ENCODE measurements around the gene HEATR1.
"Not testable (repeated sequence)": the region's sequence is repeated elsewhere in the genome, so short reads cannot be mapped to it uniquely, and the experiment has no call there.

Gene HEATR1, protein sequence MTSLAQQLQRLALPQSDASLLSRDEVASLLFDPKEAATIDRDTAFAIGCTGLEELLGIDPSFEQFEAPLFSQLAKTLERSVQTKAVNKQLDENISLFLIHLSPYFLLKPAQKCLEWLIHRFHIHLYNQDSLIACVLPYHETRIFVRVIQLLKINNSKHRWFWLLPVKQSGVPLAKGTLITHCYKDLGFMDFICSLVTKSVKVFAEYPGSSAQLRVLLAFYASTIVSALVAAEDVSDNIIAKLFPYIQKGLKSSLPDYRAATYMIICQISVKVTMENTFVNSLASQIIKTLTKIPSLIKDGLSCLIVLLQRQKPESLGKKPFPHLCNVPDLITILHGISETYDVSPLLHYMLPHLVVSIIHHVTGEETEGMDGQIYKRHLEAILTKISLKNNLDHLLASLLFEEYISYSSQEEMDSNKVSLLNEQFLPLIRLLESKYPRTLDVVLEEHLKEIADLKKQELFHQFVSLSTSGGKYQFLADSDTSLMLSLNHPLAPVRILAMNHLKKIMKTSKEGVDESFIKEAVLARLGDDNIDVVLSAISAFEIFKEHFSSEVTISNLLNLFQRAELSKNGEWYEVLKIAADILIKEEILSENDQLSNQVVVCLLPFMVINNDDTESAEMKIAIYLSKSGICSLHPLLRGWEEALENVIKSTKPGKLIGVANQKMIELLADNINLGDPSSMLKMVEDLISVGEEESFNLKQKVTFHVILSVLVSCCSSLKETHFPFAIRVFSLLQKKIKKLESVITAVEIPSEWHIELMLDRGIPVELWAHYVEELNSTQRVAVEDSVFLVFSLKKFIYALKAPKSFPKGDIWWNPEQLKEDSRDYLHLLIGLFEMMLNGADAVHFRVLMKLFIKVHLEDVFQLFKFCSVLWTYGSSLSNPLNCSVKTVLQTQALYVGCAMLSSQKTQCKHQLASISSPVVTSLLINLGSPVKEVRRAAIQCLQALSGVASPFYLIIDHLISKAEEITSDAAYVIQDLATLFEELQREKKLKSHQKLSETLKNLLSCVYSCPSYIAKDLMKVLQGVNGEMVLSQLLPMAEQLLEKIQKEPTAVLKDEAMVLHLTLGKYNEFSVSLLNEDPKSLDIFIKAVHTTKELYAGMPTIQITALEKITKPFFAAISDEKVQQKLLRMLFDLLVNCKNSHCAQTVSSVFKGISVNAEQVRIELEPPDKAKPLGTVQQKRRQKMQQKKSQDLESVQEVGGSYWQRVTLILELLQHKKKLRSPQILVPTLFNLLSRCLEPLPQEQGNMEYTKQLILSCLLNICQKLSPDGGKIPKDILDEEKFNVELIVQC (N-terminal part only)

DNA sequence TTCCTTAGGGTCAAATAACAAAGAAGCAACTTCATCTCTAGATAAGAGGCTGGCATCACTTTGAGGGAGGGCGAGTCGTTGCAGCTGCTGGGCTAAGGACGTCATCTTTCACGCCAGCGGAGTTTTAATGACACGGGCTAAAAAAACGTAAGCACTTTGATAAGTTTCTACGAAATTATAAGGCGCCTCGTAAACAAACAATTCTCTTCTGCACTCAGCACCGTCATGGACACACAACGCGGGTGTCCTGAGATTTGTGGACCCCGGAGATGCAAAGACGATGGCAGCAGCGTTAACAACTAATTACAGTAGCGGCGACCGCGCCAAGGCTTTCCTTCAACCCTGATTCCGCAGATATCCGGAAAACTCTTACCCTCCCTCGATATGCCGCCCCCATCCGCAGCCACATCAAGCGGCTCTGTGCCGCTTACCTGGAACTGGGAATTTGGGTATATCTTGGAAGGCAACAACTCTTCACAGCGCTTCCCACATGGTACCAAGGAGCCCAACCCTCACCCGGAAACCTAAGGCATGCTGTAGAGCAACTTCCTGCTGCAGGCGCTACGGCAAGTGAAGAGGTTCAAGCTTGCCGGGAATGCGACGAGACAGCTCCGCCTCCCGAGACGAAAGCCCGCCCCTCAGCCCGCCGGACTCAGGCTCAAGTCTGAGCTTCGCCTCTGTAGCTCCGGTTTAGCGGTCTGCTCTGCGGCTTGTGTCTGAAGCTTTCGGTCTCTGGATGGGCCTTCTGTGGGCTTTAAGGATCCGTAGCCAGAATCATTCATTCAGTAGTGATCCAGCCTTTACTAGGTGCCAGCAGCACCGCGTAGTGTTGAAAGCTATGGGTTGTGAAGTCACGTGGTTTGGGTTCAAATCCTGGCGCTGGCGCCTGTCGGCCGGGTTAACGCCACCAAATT is at the start of gene HEATR1:
Gene HEATR1, minus strand, starts transcription at position 526 of the 914 bp plus-strand sequence. Its CDS starts 421 bp downstream, at position 105.
- DNase-seq: peak; percentile 96

DNA sequence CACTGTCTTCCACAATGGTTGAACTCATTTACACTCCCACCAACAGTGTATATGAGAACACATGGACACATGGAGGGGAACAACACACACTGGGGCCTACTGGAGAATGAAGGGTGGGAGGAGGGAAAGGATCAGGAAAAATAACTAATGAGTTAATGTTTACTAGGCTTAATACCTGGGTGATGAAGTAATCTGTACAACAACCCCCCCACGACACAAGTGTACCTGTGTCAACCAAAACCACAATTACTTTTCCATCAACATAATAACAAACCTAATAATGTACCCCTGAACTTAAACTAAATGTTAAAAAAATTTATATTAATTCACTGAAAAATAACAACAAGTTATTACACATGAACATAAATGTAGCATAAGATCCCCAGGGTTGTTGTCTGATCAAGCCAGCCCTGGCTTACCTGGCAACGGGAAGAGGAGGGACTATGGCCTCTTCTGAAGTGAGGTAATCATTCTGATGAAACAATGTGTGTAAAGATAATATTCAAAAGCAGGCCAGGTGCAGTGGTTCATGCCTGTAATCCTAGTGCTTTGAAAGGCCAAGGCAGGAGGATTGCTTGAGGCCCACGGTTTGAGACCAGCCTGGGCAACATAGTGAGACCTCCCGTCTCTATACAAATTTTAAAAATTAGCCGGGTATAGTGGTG is 40.8 kb upstream of the HEATR1 start:
- DNase-seq: no peak

DNA sequence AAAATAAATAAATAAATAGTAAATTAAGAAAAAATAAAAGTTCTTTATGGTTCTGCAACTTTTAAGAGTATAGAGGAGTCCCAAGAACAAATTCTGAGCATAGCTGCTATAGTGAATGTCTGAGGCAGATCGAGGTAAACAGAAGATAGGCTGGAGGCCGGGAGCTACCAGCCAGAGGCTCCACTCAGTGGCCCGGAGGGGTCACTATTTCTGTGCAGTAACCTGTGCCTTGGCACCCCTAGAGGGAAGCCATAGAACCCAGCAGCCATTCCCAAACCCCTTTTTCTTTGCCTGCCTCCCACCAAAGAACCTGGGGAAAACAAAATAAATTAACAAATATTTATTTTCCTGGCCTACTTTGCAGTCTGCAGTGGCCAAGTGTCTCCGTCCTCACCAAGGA is 38.4 kb upstream of the HEATR1 start:
- DNase-seq: no peak

DNA sequence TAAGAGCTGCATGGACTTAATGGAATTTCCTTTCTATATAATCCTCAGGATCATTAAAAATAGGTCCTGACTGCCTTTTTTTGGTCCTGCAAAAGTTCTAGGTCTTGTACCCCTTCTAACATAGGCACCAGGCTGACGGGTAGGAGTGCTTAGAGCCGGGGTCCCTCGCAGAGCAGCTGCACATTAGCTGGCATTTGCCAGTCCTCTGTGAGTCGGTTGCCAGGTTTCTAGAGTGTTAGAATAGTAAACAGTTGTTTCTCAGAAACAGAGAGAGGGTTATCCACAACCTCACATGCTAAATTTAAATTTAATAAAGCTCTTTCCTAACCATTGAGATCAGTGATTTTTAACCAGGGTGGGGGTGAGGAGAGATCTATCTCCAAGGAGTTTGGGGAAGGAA is 35.4 kb upstream of the HEATR1 start:
- DNase-seq: no peak

DNA sequence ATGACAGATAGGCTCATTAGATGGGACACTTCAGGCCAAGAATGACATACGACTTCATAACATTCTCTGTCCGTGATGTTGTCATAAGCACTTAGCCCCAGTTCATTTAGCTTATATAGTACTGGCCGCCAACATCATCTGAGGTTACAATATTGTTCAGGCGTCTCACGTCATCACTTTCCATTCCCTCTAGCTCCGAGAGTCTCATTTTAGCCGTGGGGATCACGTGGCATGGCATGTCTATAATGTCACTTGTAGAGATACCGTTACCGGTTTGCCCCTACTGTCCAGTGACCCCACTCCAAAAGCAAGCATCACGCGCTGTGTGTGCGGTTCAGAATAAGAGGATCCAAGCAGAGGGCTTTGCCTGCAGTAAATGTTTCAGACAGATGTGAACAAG is 34.6 kb upstream of the HEATR1 start:
- DNase-seq: no peak

DNA sequence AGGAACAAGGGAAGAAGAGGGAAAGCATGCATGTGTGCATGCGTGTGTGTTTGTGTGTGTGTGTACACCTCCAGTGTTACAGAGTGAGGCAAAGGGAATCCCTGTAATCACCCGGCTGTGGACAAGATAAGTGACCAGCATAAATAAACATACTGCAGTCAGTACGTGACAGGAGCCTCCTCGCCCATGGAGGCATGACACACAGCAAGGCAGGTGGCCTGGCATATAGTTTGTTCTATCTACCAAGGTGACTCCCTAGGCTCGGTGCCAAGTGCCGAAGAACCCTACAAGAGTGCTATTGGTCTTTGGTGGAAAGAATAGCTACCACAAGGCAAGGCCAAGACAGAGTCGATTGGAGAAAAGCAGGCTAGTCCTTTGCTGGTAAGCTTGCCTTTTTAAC is 31.7 kb upstream of the HEATR1 start:
- no peak for DNase-seq

DNA sequence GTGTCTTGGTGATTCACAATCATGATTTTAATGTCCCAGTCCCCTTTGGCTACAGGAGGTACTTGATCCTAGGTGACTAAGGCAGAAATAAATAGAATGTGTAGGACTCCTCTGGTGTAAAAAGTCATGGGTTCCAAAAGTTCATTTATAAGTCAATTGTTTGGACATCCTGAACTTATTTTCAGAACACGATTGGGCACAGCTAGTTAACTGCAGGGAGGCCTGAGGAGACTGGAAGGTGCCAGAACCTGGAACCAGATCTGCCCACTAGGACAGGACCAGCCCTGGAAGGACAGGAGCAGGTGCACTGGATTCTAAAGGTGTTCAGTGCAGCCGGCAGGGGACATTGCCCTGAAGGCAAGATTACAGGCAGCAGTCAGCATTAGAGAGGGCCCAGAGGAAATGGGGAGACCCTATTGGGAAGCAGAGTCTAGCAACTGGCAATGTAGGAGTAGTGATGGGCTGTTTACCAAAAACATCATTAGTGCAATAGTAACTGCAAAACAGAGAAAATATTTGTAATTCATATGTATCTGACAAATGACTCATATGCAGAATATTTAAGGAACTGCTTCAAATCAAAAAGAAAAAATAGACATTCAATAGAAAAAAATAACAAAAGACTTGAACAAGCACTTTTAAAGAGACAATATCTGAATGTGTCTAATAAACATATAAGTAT is 23.6 kb upstream of the HEATR1 start:
- DNase-seq: no peak

DNA sequence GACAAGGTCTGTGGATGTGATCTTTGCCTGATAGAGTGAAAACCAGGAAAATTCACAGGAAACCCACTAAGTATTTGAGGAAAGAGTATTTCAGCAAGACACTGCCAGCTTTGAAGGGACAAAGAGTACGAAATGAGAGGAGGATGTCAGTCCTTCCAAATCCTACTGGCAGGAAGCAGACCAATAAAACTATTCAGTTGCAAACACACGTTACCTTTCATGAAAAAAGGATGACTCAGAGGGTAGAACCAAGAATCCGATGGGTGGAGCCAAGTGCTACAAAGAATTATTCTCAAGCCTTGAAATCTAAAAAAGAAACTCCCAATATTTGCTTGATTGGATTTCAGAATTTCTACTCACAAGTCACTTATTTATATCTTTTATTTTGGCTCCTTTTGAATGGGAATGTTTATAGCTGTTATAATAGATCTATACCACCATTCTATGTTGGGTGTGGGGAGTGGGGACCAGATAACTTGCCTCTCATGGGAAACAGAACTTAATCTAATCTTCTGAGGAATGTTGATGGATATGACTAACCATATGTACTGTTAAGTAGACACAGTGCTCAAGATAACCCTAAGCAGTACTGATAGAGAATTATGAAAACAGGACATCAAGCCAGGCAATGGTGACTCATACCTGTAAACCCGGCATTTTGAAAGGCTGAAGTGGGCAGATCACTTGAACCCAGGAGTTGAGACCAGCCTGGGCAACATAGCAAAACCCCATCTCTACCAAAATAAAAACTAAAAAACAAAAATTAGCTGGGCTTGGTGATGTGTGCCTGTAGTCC is 19.3 kb upstream of the HEATR1 start:
- DNase-seq: no peak

DNA sequence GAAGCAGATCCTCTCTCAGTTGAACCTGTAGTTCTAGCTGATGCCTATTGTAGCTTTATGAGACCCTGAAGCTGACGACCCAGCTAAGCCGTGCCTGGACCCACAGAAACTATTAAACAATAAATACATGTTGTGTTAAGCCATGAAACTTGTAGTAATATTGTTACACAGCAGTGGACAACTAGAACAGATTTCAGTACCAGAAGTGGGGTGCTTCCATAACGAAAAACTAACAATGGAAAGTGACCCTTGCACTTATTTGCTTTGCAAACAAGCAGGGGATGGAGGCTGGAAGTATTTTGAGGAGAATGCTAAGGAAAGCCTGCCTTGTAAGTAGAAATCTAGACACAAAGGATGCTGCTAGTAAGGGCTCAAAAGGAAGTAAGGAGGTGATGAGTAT is 18.1 kb upstream of the HEATR1 start:
- no peak for DNase-seq

DNA sequence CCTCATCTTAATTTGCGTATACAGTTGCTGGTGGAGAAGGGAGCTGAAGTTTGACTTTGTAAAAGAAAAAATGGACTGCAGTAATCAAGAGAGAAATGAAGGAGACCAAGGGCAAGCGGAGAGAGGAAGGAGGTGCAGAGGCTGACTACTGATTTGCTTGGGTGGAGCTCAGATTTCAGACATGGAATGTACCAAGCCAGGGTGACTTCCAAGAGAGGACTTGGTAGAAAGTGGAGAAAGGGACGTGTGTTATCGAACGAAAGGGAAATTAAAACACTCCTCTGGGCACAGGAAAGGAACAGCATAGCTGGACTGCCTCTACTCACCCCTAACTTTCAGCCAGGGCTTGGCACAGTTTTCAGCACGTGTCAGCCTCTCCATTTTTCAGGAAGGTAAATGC is 15.1 kb upstream of the HEATR1 start:
- no peak for DNase-seq

DNA sequence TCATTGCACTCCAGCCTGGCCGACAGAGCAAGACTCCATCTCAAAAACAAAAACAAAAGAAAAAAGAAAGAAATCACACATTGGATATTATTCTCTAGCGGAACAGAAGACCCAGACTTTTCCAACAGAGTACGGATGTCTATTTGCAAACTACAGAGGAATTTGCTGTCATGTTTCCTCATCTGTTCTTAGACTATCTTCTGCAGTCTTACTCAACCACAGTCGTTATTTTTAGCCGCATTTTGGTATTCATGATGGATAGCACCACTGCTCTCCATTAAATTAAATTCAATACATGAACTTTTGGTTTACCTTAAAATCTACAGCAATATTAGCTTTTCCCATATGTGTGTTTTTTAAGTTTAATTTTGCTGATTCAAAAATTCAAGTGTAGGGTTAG is 14.2 kb upstream of the HEATR1 start:
- no peak for DNase-seq

DNA sequence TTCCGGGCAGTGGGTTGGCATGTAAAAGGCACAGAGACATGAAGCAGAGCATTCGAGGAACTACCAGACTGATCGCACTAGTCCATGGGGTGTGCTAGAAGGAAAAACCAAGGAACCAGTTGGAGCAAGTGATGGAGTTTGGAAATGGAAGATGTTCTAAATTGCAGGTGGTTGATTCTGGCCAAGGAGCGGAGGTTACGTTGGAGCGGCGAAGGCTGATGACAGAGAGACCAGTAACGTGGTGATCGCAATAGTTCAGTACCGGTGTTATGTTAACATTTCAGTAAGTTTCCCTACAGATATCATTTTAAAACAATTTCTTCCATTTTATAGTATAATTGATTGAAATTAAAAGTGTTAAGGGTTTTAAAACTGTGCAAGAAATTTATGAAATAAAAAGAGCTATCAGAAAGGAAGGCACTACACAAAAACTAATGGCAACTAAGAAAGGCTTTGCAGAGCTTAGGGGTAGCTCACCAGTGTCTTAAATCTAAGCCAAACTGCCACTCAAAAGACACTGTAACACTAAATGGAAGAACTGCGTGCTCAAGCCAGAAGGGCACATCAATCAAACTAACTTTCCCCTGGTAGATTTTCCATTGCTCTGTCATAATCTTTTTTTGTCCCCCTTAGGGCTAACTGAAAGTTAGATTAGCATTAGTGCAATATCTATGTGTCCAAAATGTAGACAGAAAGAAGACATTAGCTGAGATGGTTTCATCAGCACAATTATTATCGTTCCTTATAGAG is 11.3 kb upstream of the HEATR1 start:
- DNase-seq: no peak

DNA sequence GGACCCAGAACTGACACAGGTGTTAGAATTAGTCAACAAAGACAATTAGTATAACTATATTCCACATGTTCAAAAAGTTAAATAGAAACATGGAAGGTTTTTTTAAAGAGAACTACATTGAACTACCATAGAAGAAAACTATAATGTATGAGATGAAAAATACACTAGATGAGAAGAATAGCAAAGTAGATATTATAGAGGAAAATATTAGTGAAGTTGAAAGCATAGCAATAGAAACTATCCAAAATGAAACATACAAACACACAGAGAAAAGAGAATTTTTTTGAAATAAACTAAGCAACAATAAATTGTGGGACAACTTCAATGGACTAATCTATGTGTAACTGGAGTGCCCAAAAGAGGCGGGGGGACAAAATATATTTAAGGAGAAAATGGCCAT is 8.0 kb upstream of the HEATR1 start:
- DNase-seq: no peak

DNA sequence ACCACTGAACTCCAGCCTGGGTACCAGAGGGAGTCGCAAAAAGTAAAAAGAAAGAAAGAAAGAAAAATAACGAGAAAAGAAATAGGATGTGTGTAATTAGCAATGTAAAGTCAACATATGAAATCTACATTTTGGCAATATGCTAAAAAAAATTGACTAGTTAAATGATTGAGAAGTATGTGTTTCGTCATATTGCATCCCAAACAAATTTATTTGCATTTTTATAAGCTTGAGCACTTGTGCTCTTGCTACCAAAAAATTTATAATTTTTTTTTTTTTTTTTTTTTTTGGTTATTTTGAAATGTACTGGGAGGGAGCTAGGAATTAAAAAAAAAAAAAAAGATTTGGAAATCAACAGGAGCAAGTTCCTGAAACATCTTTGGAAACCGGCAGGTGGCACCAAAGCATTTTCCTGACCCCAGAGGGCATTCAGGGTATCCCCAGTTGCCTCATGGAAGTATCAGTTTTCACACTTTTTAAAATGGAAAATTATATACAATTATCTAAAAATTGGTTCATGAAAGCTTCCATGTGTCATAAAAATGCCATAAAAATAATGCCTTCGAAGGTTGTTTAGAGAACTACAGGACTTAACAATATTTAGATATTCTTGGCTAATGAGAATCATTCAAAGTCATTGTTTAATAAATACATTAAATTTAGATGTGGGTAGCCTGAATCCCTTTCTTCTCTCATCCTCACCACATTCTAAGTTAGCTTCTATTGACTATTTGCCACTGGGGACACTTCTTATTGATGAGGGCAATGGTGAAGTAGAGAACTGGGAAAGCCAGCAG is 4.8 kb upstream of the HEATR1 start:
- DNase-seq: peak; percentile 66

DNA sequence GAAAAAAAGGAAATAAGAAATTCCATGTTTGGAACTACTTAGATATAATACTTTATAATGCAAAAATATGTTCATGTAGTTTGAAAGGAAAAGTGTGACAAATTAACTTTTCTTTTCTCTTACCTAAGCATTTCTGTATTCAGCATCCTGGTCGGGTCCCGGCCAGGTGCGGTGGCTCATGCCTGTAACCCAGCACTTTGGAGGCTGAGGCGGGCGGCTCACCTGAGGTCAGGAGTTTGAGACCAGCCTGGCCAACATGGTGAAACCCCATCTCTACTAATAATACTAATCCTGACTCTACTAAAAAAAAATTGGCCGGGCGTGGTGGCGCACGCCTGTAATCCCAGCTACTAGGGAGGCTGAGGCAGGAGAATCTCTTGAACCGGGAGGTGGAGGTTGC is 3.3 kb upstream of the HEATR1 start:
- DNase-seq: not testable (repeated sequence)

DNA sequence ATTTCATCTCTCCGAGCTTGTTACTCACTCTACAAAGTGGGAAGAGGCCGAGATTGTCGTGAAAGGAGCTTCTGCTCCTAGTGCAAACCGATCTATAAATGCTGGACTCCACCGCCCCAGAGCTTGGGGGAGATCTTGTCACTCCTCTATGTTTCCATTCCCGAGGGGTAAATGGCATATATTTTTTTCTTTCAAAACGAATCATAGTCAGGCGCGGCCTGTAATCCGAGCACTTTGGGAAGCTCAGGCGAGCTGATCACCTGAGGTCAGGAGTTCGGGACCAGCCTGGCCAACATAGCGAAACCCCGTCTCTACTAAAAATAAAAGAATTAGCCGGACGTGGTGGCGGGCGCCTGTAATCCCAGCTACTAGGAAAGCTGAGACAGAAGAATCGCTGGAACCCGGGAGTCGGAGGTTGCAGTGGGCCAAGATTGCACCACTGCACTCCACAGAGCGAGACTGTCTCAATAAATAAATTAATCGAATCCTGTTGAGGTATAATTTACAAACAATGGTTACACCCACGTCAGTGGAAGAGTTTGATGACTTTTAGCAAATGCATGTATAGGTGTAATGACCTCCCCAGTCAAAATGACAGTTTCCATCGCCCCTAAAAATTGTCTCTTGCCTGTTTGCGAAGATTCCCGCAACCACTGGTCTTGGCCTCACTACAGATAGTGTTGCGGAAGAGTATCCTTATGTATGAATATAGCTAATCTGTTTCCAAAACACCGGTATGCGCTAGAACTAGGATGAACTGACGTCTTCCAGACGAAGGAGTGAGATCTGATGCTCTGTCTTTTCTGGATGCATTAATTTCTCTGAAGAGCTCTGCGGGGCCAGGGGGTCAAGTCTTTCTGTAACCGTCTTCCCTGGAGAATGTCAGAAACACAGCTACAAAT is 840 bp upstream of the HEATR1 start:
- no peak for DNase-seq

DNA sequence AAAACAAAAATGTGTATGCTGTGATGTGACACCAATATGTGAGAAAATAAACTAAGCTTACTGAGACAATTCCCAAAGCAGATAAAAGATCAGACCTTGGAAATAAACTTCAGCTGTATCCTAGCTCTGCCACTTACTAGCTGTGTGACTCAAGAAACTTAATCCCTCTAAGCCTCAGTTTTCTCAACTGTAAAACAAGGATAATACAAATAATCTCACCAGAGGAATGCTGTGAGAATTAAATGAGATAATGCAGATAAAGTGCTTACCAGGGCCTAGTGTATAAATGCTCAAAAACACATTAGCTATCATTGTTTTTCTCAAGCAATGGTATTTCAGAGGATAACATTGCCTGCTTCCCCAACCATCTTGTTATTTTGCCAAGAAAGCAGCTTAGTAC is 2.1 kb downstream of the HEATR1 start:
- DNase-seq: no peak

Measured in left hindlimb (tissue), 1 donor.